C4-2B (cell line): ENCODE measurements around the gene ADAM19.

Experiments
- H3K27ac ChIP-seq: fragments of 450-650 bp; 2 replicates; pipeline ENCODE4 v1.5.1; 2017
- CTCF ChIP-seq: fragments of 450-650 bp; conservative IDR thresholded peaks from 2 replicates; pipeline ENCODE4 v1.5.1; 2017; ENCODE audit warnings: mild to moderate bottlenecking
- ZFX ChIP-seq: fragments of 450-650 bp; IDR thresholded peaks from 2 replicates; pipeline ENCODE4 v1.6.1; 2017

The ADAM19 gene

DNA sequence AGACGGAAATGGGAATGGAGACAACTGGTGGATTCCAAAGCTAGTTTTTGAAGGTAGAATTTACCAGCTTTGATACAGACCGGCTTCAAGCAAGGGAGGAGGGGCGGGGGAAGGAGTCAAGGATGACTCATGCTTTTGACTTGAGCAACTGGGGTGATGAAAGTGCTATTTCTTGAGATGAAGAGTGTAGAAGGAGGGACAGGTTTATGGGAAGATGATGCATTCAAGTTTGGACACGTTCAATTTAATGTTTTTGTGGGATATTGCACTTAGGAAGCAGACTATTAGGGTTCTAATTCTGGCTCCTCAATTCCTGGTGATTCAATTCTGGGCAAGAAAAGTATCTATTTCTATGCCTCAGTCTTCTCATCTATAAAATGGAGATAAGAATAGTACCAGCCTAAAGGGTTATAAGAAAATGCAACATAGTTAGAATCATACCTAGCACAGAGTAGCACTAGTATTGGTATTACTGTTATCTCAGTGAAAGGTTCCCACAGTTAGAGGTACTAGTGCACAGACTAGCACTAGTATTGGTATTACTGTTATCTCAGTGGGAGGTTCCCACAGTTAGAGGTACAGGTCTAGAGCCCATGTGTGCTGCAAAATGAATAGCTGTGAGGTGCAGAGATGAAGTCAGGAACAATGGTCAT lies 110.9 kb downstream of the ADAM19 start:
- no peak overlapping the region for H3K27ac ChIP-seq

DNA sequence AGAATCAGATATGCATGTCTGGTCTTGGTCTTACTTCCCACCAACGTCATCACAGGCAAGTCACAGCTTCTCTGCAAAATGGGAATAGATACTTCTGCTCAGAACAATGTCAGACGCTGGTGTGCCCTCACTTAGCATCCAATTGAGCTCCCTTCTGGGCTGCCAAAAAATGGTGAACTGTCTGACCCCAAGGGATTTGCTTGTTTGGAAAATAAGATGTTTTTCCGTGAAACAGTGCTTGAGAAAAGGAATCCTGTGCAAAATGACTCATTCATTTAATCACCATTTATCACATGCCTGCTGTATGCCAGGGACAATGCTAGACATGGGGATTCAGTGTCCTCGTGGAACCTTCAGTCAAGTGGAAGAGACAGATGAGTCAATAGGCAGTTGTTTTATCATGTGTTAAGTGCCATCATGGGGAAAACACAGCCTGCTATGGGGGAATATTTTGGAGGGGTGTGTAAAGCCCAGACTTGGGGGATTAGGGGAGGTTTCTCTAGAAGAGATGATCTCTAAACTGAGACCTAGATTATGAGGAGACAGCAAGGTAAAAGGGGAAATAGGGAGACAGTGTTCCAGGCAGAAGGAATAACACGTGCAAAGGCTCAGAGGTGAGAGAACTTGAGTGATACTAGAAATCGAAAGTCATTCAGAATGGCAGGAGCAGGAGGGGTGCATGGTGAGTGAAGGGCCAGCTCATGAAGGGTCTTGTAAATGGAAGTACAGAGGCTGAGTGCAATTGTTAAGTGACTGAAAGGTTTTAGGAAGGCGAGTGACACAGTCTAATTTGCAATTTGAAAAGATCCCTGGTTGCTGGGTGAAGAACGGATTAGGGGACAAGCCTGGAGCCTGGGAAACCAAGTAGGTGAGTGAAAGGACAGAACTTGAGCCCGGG lies 111.7 kb downstream of the ADAM19 start:
- H3K27ac ChIP-seq = no peak overlapping the region
- TF ChIP-seq ZFX = no peak
- TF ChIP-seq CTCF = no peak

More for the DNA sequence above, 110.9 kb downstream of the ADAM19 start:
- TF ChIP-seq ZFX = no peak
- TF ChIP-seq CTCF = no peak

DNA sequence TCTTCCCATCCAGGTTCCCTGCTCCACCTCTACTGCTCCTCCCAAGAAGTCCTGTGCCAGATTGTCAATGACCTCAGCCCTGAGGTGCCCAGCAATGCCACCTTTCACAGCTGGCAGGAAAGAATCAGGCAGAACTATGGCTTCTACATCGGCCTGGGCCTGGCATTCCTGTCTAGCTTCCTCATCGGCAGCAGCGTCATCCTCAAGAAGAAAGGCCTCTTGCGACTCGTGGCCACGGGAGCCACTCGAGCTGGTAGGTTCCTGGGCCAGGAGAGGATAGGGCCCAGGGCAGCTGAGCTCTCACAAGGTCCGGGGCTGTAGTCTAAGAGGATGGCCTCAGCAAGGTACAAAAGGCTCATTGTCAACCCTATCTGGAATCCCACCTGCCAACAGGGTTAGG lies 112.5 kb downstream of the ADAM19 start:
- H3K27ac ChIP-seq = no peak overlapping the region
- TF ChIP-seq CTCF (no peak), ZFX (no peak)

DNA sequence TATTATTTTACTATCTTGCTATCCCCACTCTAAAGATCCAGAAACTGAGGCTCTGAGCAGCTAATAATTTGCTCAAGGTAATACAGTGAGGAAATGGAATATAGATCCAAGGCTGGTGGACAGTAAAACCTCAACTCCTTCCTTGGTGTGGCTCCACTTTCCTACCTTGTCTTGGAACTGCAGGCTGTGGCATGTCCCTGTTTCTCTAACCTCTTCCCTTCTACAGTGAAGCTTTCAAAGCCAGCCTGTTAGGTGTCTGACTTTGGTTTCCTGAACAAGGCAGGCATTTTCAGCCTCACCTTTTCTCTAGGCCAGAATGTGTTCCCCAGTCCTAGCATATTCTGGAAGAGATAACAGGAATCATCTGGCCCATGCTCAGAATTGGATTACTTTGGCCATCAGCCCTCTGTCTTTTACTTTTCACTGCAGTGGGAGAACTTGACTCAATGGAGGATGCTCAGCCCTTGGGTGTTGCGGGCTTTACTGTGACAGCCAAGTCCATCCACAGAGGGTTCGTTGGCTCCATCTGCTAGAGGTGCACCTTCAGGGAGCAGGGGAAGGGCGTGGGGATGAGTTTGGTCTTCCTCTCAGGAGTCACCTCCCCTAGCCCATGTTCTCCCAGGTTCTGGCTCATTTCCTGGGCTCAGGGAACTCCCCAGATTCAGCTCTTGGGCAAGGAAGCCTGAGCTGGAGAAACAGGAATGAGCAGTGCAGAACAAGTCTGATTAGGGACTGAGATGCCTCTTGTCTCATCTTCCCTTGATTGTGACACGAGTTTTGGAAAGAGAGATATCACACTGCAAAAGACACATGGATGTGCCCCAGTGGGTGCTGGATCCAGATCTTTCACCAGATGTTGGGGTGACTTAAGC lies 114.4 kb downstream of the ADAM19 start:
- TF ChIP-seq ZFX = no peak
- no peak for TF ChIP-seq CTCF
- H3K27ac ChIP-seq = no peak overlapping the region

DNA sequence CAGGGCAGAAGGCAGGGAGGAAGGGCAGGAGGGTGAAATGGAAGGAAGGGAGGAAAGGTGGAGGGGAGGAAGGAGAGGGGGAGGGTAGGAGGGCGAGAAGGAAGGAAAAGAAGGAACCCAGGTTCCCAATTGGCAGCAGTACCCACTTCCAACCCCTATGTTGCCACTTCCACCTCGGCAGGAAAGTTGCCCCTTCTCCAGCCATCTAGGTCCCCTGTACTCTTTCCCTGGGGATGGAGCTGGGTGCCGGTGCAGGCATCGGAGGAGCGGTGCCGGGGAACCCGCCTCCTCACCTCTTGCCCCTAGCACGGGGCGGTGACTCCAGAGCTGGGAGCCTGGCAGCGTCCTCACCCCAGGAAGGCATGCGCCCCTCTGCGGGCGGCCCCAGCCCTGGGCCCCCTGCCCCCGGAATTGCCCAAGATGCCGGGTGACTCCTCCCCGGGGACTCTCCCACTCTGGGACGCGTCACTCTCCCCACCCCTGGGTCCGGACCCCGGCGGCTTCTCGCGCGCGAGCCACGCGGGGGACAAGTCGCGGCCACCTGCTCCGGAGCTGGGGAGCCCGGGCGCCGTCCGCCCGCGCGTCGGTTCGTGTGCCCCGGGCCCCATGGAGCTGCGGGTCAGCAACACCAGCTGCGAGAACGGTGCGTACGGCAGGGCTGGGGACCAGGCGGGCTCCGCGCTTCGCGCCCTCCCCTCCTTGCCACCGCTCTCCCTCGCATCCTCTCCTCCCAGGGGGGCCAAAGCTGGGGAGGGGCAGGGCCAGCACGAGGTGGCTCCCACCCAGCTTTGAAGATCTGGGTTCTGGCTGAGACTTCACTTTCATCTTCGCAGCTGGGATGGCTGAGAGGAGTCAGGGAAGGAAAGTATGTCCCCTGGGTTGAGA lies 115.6 kb downstream of the ADAM19 start, which contains the start of gene NIPAL4:
Gene NIPAL4 (plus strand): TSS at position 499 of the 885 bp plus-strand sequence. CDS start 108 bp downstream, at position 607.
- no peak within 1 kb of the TSS for H3K27ac ChIP-seq
- no peak for TF ChIP-seq ZFX
- no peak for TF ChIP-seq CTCF

DNA sequence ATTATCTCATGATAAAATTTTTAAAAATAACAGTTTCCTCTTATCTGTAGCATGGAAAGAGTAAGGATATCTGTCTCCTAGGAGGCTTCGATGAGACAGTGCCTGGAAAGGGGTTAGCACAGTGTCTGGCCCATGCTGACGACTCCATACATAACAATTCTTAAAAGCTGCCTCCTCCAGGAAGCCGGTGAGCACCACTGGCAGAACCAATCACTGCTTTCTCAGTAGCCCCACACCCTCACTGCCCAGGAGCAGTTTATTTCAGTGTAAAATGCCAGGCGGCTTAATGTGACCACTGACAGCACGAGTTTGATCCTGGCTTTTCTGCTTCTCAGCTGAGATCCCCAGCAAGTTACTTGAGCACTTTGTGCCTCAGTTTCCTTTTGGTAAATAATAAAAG lies 116.7 kb downstream of the ADAM19 start:
- no peak for TF ChIP-seq ZFX
- TF ChIP-seq CTCF = no peak
- no peak overlapping the region for H3K27ac ChIP-seq
